Measurements from ENCODE around the gene SMIM36. TPM values are rescaled to one million over a fixed set of nuclear protein-coding genes. Genes with fewer than 3 reads are reported as not detected.
"Not testable (repeated sequence)": the region's sequence is repeated elsewhere in the genome, so short reads cannot be mapped to it uniquely, and the experiment has no call there.

SMIM36 gene
- not detected for total RNA-seq
- long read RNA-seq, donor 1: 0 reads
- long read RNA-seq, donor 2: 0 reads

DNA sequence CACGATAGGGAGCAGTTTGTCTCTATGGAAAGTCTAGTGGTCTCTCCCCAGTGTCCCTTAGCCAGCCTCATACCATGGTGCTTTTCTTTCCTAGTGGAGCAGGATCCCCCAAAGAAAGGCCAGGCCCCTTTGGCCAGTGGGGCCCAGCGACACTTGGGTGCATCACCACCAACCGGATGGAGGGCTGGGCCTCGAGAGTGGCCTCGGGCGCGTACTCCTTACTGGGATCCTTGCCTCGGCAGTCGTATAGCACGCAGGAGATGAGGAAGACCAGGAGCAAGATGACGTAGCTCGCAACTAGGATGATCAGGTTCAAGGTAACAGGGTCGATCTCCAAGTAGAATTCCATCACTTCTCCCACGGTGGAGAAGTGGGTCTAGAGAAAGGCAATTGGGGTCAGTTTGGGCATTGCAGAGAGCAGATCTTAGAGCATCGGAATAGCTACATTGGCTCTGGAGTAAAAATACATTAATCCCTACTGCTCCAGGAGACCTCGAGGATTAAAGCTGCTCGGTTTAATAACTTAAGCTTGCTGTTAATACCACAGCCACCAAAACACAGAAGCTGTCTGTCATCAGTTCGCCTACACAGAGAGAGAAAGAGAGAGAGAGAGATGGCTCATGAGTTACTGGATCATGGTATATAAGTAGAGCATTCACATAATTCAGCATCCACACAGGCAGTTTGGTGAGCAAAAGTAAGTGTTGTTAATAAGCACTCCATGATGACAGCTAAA, at the start of gene SMIM36:
SMIM36 (minus strand) TSS at position 467 of the 736 bp plus-strand sequence.
- intact Hi-C loops (cut with DNase I): no loop called here
- DNase-seq (ENCODE audit: low spot score): no peak

DNA sequence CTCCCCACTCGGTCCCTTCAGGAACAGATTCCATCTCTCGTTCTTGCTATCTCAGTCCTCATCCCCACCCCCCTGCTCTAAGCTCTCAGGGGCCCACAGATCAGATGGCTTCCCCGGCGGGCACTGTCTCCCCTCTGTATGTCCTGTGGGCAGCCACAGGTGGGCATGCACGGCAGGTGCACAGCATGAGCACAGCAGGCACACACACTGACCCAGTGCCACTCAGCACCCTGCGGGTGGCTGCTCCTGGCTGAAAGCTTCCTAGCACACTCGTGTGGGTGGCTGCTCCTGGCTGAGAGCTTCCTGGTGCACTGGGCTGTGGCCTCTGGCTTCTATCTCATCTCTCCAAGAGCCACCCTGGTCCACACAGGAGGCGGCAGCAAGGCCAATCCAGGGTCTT, 44.5 kb upstream of the SMIM36 start:
- intact Hi-C loops (cut with DNase I): no loop called here
- DNase-seq (ENCODE audit: low spot score): no peak

DNA sequence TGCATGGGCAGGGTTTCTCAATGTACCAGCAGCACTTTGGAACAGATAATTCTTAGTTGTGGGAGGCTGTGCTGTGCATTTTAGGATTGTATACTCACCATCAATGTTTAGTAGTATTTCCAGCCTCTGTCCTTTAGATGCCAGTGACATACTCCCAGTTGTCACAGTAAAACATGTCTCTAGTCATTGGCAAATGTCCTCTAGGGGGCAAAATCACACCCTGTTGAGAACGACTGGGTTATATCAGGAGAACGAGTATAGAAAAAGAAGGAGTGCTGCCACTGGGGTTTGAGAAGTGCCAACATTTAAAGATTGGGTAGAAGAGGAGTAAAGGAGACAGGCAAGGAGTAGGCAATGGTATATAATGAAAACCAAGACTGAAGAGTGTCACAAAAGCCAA, 37.9 kb upstream of the SMIM36 start:
- intact Hi-C loops (cut with DNase I): no loop called here
- DNase-seq (ENCODE audit: low spot score): no peak

DNA sequence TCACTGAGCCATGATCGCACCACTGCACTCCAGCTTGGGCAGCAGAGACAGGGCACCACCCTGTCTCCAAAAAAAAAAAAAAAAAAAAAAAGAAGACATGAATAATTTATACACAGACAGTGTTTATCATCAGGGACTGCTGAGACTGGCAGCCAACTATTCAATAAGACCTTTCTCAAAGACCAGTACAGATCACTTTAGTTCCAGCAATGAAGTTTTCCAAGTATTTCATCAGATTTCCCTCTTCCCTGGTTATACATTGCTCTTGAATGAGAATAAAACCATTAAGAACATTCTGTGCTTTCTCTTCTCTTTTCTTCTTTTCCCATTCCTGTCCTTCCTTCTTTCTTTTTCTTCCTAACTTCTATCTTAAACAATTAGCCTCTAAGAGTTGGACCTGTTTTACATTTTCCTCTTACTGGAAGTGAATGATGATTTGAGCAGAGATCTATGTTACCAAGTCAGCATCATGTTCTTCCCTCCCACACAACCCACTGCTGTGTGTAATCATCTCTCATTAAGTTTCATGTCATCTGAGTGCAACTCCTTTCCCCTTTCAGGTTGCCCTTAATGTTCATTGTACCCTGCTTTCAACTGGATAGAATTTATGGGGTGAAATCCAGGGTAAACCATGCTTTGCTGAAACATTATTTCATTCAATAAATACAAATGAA, 35.9 kb upstream of the SMIM36 start:
- DNase-seq (ENCODE audit: low spot score): no peak
- intact Hi-C loops (cut with DNase I): no loop called here

DNA sequence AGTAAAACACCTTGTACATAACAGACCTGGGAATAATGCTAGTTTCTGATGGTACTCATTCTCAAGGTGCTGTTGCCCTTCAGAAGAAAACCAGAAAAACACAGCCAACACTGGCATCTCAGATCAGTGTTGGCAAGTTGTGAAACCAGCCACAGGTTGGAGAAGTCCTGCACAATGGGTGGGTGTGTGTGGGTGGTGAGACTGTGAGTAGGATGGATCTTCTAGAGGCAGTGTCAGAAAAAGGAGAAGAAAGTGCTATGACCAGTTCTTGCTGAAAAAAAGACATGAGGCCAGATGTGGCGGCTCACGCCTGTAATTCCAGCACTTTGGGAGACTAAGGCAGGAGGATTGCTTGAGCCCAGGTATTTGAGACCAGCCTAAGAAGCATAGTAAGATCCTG, 35.2 kb upstream of the SMIM36 start:
- intact Hi-C loops (cut with DNase I): no loop called here

DNA sequence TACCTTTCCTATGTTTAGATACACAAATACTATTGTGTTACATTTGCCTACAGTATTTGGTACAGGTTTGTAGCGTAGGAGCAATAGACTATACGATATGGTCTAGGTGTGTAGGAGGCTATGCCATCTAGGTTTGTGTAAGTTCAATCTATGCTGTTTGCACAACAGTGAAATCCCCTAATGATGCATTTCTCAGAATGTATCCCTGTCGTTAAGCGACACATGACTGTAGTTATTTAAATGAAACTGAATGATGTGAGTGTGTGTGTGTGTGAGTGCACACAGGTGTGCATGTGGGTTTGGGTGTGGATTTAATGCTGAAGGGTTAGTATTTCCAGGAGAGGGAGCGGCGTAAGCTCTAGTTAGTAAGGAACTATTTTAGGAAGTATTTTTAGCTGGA, 34.6 kb upstream of the SMIM36 start:
- no peak for DNase-seq (ENCODE audit: low spot score)
- intact Hi-C loops (cut with DNase I): no loop called here

More for the DNA sequence above, 35.2 kb upstream of the SMIM36 start:
- DNase-seq (ENCODE audit: low spot score): no peak

DNA sequence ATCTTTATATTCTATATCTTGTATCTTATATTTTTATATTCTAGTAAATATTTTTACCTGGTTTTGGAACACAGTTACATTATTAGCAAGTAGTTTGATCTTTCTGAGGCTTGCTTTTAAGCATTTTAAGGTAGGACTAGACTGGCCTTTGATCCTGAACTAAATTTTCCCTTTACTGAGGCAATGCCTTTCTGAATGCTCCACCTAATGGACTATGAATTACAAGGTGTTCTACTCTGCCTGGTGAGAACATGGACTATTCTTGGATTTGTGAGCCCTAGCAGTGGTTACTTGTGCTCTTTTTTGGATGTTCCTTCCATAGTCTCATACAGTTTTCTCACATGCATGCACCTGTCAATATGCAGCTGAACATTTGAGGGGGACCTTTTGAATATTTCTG, 32.5 kb upstream of the SMIM36 start:
- intact Hi-C loops (cut with DNase I): no loop called here
- no peak for DNase-seq (ENCODE audit: low spot score)

DNA sequence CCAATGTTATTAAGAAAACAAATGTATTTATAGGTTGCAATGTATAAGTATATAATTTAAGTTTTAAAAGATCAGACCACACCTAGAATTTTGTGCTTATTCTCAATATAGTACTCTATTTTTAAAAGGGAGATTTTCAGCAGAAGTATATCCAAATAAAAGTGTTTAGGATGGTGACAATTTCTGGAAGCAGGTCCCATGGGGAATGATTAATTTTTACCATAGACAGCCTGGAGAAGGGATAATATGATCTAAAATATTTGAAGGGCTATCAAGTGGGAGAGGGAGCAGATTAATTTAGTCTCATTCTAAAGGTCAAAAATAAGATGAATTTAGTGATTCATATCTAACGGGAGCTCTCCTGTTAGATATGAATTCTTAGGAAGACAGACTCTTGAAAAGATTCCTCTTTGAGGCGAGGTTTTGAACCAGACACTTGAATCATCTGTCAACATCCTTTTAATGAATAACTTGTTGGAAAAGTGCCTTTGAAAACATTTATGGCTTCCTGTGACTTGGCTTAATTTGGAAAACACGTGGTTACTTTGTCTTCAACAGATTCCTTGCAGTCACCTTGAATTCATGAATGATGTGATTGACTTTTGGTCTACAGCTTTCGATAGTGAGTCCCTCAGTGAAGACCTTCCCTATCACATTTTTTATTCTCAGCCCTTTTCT, 29.3 kb upstream of the SMIM36 start:
- no peak for DNase-seq (ENCODE audit: low spot score)
- intact Hi-C loops (cut with DNase I): no loop called here

DNA sequence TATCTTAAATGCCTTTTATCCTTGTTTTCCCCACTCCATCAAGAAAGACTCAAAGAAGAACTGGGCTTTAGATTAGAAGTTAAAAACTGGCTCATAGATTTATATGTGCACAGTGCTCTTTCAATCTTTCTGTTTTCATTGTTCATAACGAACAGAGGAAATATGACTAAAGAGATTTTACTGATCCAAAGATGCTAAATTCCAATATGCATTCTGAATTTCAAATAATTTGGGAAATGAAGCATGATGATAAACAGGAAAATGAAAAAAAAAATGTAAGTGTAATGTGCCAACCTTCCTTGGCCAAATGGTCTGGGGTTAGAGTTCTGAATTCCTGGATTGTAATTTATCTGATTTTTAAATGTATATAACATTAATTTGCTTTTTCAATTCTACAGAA, 25.0 kb upstream of the SMIM36 start:
- no peak for DNase-seq (ENCODE audit: low spot score)
- intact Hi-C loops (cut with DNase I): loop anchor here in 1 of 2 donors (1.0 kb wide), 1 partner anchor 15 kb away; no protein-coding TSS in a partner anchor

DNA sequence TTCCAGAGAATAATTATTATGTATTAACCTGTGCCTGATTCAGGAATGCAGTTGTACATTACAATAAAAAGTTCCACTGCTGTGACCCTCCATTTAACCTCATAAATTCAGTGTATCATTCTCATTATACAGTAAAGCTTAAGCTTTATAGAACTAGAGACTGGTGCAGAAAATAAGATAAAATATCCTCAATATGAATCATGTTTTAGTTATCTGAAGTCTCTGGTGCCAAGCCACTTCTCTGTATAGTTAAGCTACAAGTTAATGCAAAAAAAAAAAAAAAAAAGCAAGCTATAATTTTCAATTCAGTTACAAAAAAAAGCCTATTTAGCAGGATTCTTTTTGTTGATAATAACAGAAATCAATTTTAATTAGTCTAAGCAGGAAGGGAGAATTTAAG, 22.4 kb upstream of the SMIM36 start:
- no peak for DNase-seq (ENCODE audit: low spot score)
- intact Hi-C loops (cut with DNase I): no loop called here

DNA sequence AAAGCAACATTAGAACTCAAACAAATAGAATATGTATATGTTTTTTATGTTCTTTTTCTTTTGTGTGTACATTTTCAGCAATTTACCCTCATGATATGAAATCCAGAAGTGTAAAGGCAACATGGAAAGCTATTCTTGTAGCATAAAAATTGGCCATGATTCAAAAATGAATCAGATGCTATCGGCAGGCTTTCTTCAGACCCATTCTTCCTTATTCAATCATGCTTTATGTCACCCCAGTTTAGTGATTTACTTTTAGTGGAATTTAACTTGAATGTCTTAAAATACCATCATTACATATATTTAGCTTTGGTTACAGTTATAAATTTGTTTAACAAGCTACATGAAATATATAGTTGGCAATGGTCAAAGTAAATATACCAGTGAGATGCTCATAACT, 21.4 kb upstream of the SMIM36 start:
- intact Hi-C loops (cut with DNase I): no loop called here
- no peak for DNase-seq (ENCODE audit: low spot score)

DNA sequence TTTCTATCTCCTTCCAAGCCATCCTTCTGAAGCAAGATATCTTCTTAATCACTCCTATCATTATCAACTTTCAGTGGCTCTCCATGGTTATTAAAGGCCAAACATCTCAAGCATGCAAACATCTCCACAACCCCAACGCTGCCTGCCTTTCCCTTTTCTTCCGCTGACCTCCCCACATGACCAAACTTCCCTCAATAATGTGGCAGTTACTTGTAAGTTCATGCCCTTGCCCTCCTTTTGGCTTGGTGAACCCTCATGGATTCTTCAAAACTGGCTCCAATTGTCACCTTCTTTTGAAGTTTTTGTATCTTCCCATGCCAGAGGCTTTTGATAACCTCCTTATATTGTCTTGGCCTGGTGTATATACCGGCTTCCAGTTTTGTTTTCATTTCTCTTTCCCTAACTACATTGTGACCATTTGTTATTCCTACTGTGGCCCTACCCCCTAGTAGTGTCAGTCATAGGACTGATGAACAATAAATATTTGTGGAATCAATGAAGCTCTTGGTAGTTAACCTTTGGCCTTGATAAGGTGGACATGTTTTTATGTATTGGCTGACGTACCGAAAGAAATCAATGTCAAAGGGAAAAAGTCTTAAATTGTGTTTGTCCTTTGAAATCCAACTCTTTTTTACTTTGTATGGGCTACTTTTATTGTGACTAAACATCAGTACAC, 19.9 kb upstream of the SMIM36 start:
- intact Hi-C loops (cut with DNase I): no loop called here
- DNase-seq (ENCODE audit: low spot score): no peak

DNA sequence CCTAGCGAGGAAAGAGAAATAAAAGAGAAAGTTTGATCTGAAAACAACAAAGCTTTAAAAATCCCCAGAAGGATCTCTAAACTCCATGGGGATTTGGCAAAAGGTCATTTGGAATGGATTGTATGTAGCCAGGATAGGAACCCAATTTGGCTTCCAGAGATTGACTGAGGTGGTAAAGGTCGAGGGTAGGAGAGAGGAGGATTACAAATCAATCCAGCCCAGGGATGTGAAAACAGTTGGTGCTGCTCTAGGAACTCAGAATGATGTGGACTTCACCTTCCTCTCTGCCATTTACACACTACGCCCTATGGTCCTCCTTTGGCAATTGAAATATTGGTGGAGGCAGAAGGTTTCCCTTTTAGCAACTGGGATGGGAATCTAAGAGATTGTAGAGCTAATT, 18.8 kb upstream of the SMIM36 start:
- intact Hi-C loops (cut with DNase I): no loop called here
- DNase-seq (ENCODE audit: low spot score): no peak

DNA sequence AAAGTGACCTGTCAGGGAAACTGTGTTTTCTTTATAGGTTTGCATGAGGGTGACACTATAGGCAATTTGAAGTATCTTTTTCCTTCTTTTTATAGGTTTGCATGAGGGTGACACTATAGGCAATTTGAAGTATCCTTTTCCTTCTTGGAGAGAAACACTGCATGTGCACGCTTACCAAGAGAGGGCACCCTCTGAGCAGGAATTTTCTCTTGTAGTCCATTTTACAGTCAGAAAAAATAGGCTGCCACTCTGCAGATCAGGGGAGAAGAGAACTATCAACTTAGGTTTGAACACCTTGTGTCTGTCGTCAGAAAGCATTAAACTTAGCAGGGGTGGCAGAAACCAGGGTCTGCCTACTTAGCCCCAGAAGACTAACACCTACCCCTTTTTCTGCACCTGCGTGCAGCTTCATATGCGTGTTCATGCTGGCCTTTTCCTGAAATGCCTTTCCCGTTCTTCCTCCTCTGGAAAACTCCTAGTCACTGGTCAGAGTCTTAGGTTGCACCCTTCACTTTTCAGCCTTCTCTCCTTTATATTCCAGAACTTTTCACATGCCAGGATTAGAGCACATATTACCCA, 16.4 kb upstream of the SMIM36 start:
- intact Hi-C loops (cut with DNase I): loop anchor here (2.0 to 10.0 kb wide), 3 partner anchors 117 to 247 kb away; no protein-coding TSS in a partner anchor
- DNase-seq (ENCODE audit: low spot score): no peak

DNA sequence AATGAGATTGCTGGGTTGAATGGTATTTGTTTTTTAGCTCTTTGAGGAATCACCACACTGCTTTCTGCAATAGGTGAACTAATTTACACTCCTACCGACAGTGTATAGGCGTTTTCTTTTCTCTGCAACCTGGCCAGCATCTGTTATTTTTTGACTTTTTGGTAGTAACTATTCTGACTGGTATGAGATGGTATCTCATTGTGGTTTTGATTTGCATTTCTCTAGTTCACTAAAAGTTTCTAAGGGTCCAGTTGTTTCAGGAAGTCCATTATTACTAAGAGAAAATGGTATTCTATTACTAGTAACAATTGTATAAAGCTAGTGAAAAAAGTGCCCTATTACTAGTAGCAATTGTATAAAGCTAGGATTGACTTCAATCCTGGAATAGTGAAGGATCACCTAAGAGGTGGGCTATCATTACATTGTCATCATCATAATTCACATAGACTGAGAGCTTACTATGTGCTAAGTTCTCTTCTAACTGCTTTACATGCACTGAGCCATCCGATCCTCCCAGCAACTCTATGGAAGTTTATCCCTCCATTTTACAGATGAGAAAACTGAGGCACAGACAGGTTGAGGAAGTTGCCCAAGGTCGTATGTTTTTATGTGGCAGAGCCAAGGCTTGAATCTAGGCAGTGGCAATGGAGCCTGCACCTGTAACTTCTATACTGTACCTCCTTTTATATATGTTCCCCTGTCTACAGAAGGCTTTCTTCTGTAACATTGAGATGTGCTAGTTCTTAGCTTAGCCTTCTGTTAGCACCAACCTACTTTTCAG, 13.4 kb upstream of the SMIM36 start:
- intact Hi-C loops (cut with DNase I): loop anchor here (10.0 kb wide), 2 partner anchors 120 to 250 kb away; no protein-coding TSS in a partner anchor
- DNase-seq (ENCODE audit: low spot score): no peak

DNA sequence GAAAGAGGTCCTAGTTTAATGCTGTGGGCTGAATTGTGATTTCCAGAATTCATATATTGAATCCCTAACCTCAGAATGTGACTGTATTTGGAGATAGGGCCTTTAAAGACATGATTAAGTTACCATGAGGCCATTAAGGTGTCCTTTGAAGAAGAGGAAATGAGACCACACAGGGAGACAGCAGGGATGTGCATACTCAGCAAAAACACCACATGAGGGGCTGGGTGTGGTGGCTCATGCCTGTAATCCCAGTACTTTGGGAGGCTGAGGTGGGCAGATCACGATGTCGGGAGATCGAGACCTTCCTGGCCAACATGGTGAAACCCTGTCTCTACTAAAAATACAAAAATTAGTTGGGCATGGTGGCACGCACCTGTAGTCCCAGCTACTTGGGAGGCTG, 11.8 kb upstream of the SMIM36 start:
- DNase-seq (ENCODE audit: low spot score): not testable (repeated sequence)
- intact Hi-C loops (cut with DNase I): loop anchor here (10.0 kb wide), 2 partner anchors 122 to 252 kb away; no protein-coding TSS in a partner anchor

DNA sequence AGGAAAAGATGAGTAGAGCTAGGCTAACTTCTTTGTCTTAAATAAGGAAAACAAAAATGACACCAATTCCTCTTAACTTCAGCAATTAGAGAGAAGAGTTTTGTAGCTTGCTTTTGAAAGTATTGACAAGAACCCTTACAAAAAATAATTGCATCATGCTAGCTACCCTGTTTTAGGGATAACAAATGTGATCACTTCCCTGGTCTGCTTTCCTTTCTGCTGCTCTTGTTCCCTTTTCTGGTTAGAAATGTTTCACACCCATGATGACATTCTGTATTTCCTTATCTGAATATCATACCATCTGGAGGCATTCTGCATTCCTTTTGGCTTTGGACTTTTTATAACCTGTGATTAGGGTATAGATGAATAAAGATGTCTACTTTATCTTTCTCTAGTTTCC, 9.9 kb upstream of the SMIM36 start:
- no peak for DNase-seq (ENCODE audit: low spot score)
- intact Hi-C loops (cut with DNase I): loop anchor here (10.0 kb wide), 2 partner anchors 124 to 254 kb away; no protein-coding TSS in a partner anchor

DNA sequence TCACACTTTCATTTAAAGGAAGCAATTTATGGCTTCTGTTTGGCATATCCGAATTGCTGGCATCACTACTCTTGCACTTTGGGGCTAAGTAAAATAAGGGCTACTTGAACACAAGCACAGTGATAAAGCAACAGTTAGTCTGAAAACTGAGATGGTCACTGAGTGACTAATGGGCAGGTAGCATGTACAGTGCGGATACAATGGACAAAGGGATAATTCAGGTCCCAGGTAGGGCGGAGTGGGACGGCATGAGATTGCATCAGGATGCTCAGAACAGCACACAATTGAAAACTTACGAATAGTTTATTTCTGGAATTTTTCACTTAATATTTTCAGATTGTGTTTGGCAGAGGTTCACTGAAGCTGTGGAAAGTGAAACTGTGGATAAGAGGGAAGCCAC, 9.2 kb upstream of the SMIM36 start:
- DNase-seq (ENCODE audit: low spot score): no peak
- intact Hi-C loops (cut with DNase I): loop anchor here (10.0 kb wide), 2 partner anchors 124 to 254 kb away; no protein-coding TSS in a partner anchor
